Activated gamma-delta T cell treated with Interleukin-2 at 50 U/mL for 16 hours (primary cell): ENCODE results near the gene HLA-DMB.

Experiments used
- DNase-seq: peaks from one replicate; pipeline ENCODE4 v3.0.0-alpha.2; 2020

Gene HLA-DMB

DNA sequence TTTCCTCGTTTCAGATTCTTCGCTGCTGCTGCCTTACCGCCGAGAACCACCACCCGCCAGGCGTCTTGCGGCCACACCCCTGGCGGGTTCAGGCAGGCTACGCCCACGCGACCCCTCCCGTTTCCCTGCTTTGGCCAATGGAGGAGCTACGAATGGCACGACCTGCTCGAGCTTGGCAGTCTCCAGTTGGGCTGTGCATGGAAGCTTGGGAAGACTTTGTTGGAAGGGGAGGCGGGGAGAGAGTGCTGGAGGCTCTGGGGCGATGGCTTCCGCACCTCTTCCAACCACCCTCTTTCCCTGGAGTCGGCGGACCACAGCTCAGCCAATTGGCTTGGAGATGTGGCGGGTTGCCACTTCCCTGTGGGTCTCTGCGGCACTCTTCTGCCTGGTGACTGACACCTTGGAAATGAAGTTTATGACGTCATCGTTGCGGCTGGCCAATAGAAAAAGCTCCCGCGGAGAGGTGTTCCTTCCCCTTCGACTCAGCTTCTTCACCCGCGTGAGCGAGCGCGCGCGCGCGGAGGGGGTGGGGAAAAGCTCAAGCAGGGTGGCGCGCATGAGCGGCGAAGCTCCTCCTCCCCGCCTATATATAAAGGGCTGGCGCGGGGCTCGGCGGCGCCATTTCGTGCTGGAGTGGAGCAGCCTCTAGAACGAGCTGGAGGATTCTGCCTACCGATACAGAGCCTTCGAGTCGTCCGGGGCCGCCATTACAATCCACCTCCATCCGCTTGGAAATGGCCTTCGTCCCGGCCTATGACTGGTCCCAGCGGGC lies 30.9 kb upstream of the HLA-DMB start:
- DNase-seq, result peak; percentile 100

GRCh38 chr6:32971242-32971580 lies 30.4 kb upstream of the HLA-DMB start:
- DNase-seq, result no peak

DNA sequence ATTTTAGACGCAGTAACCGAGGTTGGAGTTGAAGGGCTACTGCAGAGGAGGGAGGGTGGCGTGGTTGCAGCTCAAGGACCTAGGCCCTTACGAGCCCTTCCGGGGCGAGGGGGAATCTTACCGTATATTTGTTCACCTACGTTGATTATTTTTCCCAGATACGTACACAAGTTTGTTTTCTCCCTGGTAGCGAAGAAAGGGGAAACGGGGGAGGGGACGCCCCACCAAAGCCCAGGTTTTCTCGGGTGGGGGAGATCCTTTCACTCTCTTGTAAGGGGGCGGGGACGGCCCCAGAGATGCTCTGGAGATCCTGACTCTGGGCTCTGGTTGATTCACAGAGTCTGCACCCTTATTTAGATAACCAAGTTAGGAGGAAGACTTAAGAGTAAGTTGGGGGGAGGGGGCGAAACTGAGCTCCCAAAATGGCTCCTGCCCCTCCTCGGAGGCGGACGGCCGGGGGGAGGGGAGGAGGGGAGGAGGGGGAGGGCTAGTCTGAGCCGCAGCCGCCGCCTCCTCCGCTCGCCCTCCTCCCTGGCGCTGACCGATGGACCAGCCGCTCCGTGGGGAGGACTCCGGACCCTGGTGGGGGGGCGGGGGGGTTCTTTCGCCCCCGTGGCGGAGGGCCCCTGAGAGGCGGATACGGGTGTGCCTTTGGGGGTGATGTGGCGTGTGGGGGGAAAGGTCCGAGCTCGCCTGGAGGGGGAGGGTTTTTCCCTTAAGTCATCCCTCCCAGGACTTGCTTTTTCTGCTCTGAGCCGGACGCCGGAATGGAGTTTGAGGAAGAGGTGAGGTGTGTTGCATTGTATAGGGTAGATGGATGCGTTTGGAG lies 29.8 kb upstream of the HLA-DMB start:
- peak; percentile 75 for DNase-seq

DNA sequence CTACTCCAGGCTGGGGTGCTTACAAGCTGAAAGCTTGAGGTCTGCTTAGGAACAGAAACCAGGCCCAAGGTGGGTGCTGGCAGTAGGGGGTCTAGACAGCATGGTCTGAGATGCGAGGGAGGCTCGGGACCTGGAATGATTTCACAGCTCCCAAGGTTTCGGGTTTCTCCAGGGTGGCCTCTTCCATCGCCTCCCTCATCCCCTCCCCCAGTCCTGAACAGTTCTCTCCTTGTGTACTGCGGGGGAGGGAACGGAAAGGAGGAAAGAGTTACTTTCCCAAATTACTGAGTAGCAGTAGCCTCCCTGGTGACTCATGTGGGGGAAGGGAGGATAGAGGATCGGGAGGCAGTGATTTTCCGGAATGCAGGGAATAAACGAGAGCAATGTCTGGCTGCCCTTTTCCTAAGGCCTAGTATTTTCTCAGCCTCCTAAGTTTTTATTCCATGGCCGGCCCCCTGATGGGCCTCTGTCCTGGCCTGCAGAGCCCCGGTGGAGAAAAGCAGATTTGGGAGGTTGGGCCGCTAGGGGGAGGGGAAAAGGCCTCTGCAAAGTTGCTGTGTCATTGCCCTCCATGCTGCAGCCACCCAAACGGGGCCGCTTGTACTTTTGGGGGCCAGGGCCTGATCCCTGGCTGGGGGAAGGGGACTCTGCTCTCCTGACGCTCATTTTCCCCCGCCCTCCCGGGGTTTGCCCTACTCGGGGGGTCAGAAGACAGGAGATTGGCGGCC lies 29.0 kb upstream of the HLA-DMB start:
- peak; percentile 67 for DNase-seq

DNA sequence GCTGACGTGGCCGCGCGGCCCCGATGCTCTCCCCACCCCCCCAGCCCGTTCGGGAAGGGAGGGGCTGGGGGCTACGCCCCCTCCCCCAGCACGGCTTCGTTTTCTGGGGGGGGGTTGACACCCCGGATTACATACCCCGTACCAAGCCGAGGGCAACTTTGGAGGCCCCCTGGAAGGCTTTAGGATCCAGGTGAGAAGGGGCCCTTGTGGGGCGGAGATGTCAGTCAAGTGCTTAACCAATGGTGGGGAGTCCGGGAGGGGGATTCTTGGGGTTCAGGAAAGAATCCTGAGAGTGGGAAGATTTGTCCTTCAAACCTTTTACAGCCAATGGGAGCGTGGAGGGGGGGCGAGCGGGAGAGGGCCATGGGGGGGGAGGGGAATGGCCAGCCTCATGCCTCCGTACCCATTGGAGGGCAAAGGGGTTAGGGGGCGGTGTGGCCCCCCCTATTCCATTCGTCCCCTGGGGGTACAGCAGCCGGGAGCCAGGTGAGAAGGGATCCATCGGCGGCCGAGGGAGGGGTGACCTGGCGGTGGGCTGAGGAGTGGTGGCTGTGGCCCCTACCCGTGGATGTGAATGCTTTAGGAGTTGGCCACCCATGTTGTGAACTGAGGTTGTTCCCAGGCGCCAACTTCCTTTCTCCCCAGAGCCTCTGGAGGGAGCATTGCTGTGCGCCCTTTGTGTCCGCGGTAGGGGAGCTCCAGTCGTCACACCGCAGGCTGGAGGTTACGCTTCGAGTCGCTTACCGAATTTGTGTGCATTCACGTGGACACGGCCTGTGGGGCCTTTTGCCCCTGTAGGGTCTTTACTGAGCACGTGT lies 28.2 kb upstream of the HLA-DMB start:
- peak; percentile 52 for DNase-seq

DNA sequence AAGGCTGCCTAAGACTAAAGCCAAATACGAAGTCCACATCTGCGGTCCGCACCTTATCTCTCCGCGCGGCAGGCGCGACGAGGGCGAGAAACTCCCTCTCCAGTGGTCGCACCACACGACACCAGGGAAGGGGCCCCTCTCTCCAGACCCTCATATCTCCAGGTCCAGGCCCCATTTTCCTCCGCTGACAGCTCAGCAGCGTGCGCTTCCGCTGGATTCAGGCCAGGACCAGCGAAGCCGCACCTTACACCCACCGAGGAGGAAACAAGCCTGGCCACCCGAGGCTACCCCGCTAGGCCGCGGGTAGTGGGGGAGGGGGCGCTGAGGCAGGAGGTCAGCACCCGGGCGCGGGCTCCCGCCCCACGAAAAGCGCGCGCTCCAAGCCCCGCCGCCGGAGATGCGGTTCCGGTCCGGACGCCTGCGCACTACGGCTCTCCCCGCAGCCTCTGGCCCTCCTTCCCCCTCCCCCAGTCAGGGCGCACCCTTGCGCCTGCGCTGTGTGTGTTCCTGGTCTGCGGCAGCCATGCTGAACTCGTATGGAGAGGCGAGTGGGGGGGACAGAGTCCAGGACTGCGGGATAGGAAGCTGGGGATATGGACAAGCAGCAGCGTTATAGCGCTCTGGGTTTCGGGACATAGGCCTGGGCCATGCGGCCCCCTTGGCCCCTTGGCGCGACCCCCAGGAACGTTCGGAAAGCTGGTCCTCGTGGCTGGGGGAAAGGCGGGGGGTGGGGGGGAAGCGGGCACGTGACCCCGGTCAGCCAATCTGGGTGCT lies 27.5 kb upstream of the HLA-DMB start, which contains the start of gene BRD2:
BRD2 (plus strand) TSS at position 502 of the 774 bp plus-strand sequence. CDS start 4,305 bp downstream, outside the sequence.
- DNase-seq, result peak; percentile 95

- DNase-seq, result no peak
Measured at GRCh38 chr6:32967151-32968091, 26.6 kb upstream of the HLA-DMB start.

DNA sequence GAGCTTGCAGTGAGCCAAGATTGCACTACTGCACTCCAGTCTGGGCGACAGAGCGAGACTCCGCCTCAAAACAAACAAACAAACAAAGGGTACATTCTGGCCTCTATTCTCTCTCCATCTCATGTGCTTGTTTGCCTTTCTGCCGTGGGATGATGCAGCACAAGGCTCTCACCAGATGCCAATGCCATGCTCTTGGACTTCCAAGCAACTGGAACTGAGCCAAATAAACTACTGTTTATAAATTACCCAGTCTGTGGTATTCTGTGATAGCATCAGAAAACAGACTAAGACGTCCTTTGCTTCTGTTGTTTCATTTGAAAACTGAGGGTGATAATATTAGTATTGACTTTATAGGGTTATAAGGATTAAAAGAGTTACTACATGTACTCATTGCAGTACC lies 23.9 kb upstream of the HLA-DMB start:
- no peak for DNase-seq

DNA sequence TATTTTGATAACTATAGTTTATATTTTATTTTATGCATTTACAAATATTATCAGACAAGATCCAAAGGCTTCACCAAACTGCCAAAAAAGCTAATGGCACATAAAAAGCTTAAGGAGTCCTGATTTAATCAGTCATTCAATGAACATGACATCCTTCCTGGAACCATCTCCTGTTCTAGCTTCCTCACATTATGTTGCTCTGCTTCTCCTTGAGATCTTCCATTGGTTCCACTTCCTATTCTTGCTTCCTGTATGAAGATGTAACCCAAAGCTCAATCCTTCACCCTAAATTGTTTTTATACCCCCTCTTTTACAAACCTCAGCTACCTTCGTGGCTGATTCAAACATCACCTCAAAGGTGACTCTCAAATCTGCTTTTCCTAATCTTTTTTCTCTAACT lies 23.0 kb upstream of the HLA-DMB start:
- DNase-seq, result no peak

DNA sequence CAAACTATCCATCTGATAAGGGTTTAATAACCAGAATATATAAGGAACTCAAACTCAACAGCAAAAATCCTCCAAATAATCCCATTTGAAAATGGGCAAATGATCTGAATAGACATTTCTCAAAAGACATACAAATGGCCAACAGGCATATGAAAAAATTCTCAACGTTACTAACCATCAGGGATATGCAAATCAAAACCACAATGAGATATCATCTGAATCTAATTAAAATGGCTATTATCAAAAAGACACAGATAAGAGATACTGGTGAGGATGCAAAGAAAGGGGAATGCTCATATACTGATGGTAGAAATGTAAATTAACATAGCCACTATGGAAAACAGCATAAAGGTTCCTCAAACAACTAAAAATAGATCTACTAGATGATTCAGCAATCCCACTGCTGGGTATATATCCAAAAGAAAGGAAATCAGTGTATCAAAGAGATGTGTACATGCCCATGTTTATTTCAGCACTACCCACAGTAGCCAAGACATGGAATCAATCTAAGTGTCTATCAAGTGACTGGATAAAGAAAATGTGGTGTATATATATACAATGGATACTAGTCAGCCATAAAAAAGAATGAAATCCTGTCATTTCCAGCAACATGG lies 21.5 kb upstream of the HLA-DMB start:
- DNase-seq, result no peak

- no peak for DNase-seq
Measured at GRCh38 chr6:32960563-32960962, 19.7 kb upstream of the HLA-DMB start.

GRCh38 chr6:32956176-32956575 lies 15.3 kb upstream of the HLA-DMB start:
- DNase-seq, result no peak

GRCh38 chr6:32954986-32955802 lies 14.4 kb upstream of the HLA-DMB start:
- DNase-seq, result no peak

- DNase-seq, result no peak
Measured at GRCh38 chr6:32954267-32954666, 13.4 kb upstream of the HLA-DMB start.

DNA sequence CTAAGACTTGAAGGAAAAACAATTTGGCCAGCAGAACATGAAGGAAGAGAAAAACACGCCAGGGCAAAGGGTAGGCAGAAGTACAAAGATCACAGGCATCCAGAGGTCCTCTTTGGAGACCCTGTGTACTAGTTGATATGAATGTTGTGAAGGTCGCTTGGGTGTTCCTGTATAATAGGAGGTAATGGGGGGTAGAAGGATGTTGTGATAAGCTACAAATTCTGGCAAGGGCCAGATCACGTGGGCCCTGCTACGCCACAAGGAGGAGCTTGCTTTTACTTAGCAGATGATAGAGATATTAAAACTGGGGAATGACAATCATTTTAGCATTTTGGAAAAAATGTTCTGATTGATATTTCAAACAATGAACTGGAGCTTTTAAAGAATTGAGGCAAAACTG lies 12.9 kb upstream of the HLA-DMB start:
- DNase-seq, result no peak

DNA sequence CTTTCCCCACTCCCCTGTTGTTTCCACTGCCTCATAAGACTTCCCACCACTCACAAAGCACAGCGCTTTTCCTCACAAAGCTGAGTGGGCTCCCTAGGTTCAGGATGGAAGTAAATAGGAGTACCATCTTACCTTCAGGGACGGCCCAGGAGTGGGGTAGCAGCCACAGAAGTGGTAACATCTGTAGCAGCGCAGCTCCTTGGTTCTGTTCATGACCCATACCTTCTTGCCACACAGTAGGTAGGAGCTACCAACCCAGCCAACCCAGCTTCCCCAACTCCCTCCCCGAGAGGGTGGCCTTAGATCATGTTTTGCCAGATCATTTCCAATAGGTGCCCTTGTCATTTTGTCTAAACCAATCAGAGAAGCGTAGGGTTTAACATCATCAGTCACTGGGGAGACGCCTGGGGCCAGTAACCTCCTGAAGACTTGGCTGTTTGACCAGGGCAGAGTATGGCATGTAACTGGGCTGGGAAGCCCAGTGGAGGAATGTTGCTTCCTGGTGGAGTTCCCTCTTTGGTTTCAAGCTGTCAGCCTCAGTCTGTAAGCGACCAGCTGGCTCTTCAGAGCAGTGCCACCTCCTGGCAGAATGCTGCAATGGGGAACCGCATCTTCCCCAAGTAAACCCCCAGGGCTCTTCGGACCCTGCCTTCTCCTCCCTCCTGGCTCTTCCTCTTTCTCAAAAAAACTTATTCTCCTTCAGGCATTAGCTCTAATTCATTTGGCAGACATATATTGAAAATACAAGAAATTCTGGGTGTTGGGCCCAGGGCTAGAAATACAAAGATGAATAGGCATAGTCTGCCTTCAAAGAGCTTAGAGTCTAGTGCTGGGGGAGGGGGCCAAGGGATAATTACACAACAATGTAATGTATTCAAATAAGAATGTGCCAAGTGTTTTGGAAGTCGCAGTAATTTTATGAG lies 12.2 kb upstream of the HLA-DMB start, which contains the start of gene HLA-DMA:
HLA-DMA (minus strand) TSS at position 281 of the 923 bp plus-strand sequence; CDS start at position 220, 61 bp downstream.
- DNase-seq, result peak; percentile 71

- no peak for DNase-seq
Measured at GRCh38 chr6:32950449-32950848, 9.6 kb upstream of the HLA-DMB start.

DNA sequence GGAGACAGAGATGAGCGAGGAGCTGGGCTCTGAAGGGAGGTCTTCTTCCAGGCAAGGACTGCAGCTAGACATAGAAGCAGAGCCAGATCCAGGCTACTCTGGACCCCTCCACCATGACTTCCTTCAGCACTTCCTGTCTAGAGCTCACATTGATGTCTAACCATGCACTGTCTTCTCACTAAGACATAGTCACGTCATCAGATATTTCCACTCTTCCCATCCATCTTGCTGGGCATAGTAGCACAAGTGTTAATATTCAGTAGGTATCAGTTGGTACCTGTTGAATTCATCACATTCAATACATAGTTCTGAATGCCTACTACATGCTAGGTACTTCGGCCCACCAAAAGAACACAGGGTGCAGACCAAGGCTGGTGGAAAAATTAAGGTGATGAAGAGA lies 9.2 kb upstream of the HLA-DMB start:
- DNase-seq, result no peak
